A549 treated with DMSO at 1 μM for 4 hours (cell line): Measurements from ENCODE around the gene GAK. TPM values are rescaled to one million over a fixed set of nuclear protein-coding genes. Genes with fewer than 3 reads are reported as not detected.

Experiments
- total RNA-seq: library from RNA; stranded (reverse); fragments of 200-300 nt; extraction: Qiagen RNA extraction; gene quantifications from 5 replicates; pipeline ENCODE4 v1.2.3, GENCODE V29; 2022; ENCODE audit warnings: low read depth

GAK gene
- total RNA-seq: 30.2 to 54.0 TPM (median 45.7 TPM) in 5 replicates

GRCh38 chr4:931960-932712, at the start of gene GAK, which contains the start of gene TMEM175:
Gene GAK, minus strand, starts transcription at chr4:932316. Its CDS starts 129 bp downstream, at chr4:932187.
Gene TMEM175, plus strand, starts transcription at chr4:932460. Its CDS starts 15,280 bp downstream, at chr4:947740.

DNA sequence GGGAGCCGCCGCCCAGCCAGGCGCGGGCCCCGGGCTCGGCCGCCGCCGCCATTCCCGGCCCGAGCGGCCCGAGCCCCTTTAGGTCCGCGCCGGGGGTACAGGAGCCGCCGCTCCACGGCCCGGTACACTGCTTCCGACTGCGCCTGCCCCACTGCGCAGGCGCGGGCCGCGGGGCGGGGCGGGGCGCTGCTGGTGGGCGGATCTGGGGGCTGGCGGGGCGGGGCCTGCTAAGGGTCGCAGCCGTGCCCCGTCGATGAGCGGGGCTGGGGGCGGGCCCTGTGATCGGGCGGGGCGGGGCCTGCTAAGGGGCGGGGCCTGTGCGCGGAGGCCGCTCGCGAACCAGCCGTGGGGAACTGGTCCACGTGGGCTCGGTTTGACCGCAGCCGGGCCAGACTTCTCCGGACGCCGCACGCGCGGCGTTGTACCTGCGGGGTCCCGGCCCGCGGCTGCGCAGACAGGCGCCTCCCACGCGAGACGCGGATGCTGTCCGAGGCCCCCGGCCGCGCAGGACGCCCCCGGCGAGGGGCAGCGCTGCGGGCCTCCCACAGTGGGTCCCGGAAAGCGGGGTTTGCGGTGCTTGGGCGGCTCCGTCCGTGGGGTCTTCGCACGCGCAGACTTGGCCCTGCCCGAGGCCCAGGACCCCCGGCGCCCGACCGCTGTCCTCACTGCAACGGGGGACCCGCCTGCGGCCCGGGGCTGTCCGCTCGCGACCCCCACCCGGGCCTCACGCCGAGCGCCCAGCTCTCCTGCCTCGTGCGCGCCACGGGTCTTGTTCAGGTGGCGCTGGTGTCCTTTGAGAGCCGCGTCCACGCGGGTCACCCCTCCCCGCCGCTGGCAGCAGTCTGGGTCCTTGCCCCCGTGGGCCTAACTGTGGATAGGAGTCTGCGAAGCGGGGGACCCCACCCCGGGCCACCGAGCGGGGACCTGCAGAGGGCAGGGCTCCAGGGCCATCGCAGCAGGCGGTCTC, 41.6 kb upstream of the GAK start, which contains the start of gene DGKQ:
Gene DGKQ (minus strand): TSS at position 139 of the 967 bp plus-strand sequence. CDS start 87 bp downstream, at position 52.

DNA sequence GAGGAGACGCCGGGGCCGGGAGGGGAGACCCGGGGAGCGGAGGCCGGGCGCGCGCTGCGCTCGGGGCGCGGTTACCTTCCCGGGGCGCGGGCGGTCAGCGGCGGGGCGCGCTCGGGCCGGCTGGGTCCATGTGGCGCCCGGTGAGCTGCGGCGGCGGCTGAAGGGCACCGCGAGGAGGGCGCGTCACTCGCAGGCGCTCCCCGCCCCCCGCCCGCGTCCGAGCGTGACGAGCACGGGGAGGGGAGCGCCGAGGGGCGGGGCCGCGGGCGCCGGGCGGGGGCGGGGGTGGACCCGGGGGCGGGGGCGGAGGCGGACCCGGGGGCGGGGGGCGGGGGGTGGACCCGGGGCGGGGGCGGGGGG, 106.2 kb downstream of the GAK start, which contains the start of gene CPLX1:
Gene CPLX1 (minus strand): TSS at position 159 of the 360 bp plus-strand sequence. CDS start 1,607 bp downstream, outside the sequence.

Other genes with a start within 250 kb of the GAK start
- gene SLC49A3, start 243.2 kb downstream of the GAK start, total RNA-seq: 0.09 to 0.29 TPM (median 0.14 TPM) in 4 of 5 replicates, not detected in the other
- gene PCGF3, start 226.5 kb downstream of the GAK start, total RNA-seq: 17.8 to 22.8 TPM (median 20.2 TPM) in 5 replicates
- gene CPLX1, start 106.2 kb downstream of the GAK start, total RNA-seq: 0.24 to 0.68 TPM (median 0.55 TPM) in 5 replicates
- 8.5 to 12.1 TPM (median 9.8 TPM) in 5 replicates for gene TMEM175, start 144 bp upstream of the GAK start, total RNA-seq
- gene DGKQ, start 41.3 kb upstream of the GAK start, total RNA-seq: 4.9 to 8.2 TPM (median 6.9 TPM) in 5 replicates
- gene IDUA, start 54.7 kb upstream of the GAK start, total RNA-seq: 8.7 to 14.1 TPM (median 12.7 TPM) in 5 replicates
- 0.16 to 0.50 TPM (median 0.31 TPM) in 5 replicates for gene SLC26A1, start 61.1 kb upstream of the GAK start, total RNA-seq
- 18.7 to 25.5 TPM (median 22.0 TPM) in 5 replicates for gene FGFRL1, start 79.3 kb upstream of the GAK start, total RNA-seq
- 1.9 to 2.8 TPM (median 2.7 TPM) in 5 replicates for gene RNF212, start 181.2 kb upstream of the GAK start, total RNA-seq
- 0.12 to 0.54 TPM (median 0.33 TPM) in 4 of 5 replicates, not detected in the other for gene SPON2, start 240.3 kb upstream of the GAK start, total RNA-seq